Fibroblast of lung (primary cell): Measurements from ENCODE around the gene NOL4L. TPM values are rescaled to one million over a fixed set of nuclear protein-coding genes. Genes with fewer than 3 reads are reported as not detected.

Experiments
- DNase-seq, 2 donors: peaks; one replicate each; pipeline versions ENCODE4 v3.0.0 to v3.0.0-alpha.2; 2010; ENCODE audit warnings: low read depth in 2 of 2
- H2AFZ ChIP-seq: 2 replicates; pipeline ENCODE4 v1.5.1; 2012; ENCODE audit warnings: low read length, control low read depth, inconsistent platforms
- H3K27ac ChIP-seq: 2 replicates; pipeline ENCODE4 v1.5.1; 2011; ENCODE audit warnings: low read length, control low read depth; ENCODE audit not compliant: insufficient read depth
- H3K27me3 ChIP-seq: 2 replicates; pipeline ENCODE4 v1.5.1; 2011; ENCODE audit warnings: mild to moderate bottlenecking, low read length; ENCODE audit not compliant: control insufficient read depth, insufficient read depth
- H3K36me3 ChIP-seq: 2 replicates; pipeline ENCODE4 v1.5.1; 2011; ENCODE audit warnings: low read length; ENCODE audit not compliant: control insufficient read depth, insufficient read depth
- H3K4me1 ChIP-seq: 2 replicates; pipeline ENCODE4 v1.5.1; 2011; ENCODE audit warnings: low read length; ENCODE audit not compliant: control insufficient read depth, insufficient read depth; ENCODE audit errors: extremely low read depth
- H3K4me2 ChIP-seq: 2 replicates; pipeline ENCODE4 v1.5.1; 2011; ENCODE audit warnings: low read length, control low read depth; ENCODE audit not compliant: insufficient read depth; ENCODE audit errors: extremely low read depth
- H3K4me3 ChIP-seq, 4 experiments: fragments of 200-600 bp in 1 of 4; sonication (generic) in 1 of 4; replicated peaks in 1 of 4; 2 replicates each; pipeline ENCODE4 v1.5.1; 2011 to 2016; ENCODE audit warnings: low read length in 4 of 4, low read depth in 3 of 4, mild to moderate bottlenecking in 3 of 4, control low read depth in 2 of 4, inconsistent platforms in 1 of 4, mixed read lengths in 1 of 4; ENCODE audit not compliant: insufficient read depth in 1 of 4; ENCODE audit errors: control extremely low read depth in 1 of 4
- H3K79me2 ChIP-seq: 2 replicates; pipeline ENCODE4 v1.5.1; 2012; ENCODE audit warnings: mild to moderate bottlenecking, low read length, inconsistent platforms; ENCODE audit not compliant: control insufficient read depth, insufficient read depth
- H3K9ac ChIP-seq: 2 replicates; pipeline ENCODE4 v1.5.1; 2011; ENCODE audit warnings: mild to moderate bottlenecking, low read length, control low read depth; ENCODE audit not compliant: insufficient read depth
- H3K9me3 ChIP-seq: 2 replicates; pipeline ENCODE4 v1.5.1; 2012; ENCODE audit warnings: low read depth, low read length; ENCODE audit not compliant: control insufficient read depth, insufficient read depth
- H4K20me1 ChIP-seq: 2 replicates; pipeline ENCODE4 v1.5.1; 2011; ENCODE audit warnings: low read length; ENCODE audit not compliant: control insufficient read depth, insufficient read depth; ENCODE audit errors: extremely low read depth
- EZH2 ChIP-seq: IDR thresholded peaks from 2 replicates; pipeline ENCODE4 v1.5.1; 2012; ENCODE audit warnings: low read length, control low read depth, mild to moderate bottlenecking; ENCODE audit errors: missing control alignments
- polyA plus RNA-seq, 2 donors: library from polyadenylated mRNA; depleted of rRNA in 1 of 2; stranded (reverse) in 1 of 2; unstranded in 1 of 2; fragments of >200 nt; gene quantifications; 2 replicates each; pipeline ENCODE4 v1.2.1, GENCODE V29; 2011 to 2012; ENCODE audit warnings: missing spikeins in 1 of 2
- total RNA-seq: library from RNA; depleted of rRNA; stranded (reverse); fragments of >200 nt; gene quantifications from 2 replicates; pipeline ENCODE4 v1.2.1, GENCODE V29; 2014
- TF ChIP-seq, protein P1 (sequence below), 2 donors: IDR thresholded peaks in 1 of 2; conservative IDR thresholded peaks in 1 of 2; 1 replicate in 1 of 2; 2 replicates in 1 of 2; pipeline ENCODE4 v1.5.1; 2011 to 2012; ENCODE audit warnings: low read length in 2 of 2, control low read depth in 1 of 2, inconsistent platforms in 1 of 2, low read depth in 1 of 2, mild to moderate bottlenecking in 1 of 2

The NOL4L gene
- total and polyA plus RNA-seq, 2 donors (not counting 1 experiment from before 2014, with no cell fraction given): 3.2 to 4.0 TPM

DNA sequence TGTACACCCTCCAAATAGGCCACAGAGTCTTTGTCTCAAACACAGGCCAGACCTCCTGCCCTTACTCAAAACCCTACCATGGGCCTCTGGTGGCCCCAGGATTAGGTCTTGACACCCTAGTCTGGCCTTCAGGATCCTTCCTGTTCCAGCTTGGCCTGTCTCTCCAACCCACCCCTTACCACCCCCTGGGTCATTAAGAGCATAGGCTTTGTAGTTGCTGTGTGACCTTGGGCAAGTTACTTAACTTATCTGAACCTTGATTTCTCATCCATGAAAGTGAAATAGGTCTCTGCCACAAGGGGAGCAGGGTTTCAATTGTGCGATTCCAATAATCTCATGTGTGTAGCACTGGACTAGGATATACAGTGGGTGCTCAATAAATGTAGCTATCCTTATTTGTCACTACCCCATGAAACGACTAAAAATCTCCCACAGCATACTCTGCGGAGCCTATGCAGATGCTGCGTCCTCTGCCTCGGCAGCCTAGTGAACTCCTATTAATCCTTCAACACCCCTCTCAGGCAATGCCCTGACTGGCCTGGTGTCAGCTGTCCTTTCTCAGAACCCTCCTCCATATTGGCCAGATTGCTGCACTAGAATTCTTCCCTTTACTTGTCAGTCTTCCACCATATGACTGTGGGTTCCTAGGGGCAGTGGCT is 39.7 kb upstream of the NOL4L start:
- Histone ChIP-seq H3K9ac (no peak overlapping the region), H3K4me3 (no peak overlapping the region), H4K20me1 (no peaks in the 10 kb centered on the region), H3K27ac (no peak overlapping the region), H2AFZ (no peak overlapping the region), H3K9me3 (no peaks in the 10 kb centered on the region), H3K4me1 (no peaks in the 10 kb centered on the region), H3K36me3 (no peaks in the 10 kb centered on the region), H3K27me3 (peaks cover 7% of the 10 kb centered on the region), H3K4me2 (no peak overlapping the region), H3K79me2 (no peaks in the 10 kb centered on the region)
- TF ChIP-seq, protein P1, sequence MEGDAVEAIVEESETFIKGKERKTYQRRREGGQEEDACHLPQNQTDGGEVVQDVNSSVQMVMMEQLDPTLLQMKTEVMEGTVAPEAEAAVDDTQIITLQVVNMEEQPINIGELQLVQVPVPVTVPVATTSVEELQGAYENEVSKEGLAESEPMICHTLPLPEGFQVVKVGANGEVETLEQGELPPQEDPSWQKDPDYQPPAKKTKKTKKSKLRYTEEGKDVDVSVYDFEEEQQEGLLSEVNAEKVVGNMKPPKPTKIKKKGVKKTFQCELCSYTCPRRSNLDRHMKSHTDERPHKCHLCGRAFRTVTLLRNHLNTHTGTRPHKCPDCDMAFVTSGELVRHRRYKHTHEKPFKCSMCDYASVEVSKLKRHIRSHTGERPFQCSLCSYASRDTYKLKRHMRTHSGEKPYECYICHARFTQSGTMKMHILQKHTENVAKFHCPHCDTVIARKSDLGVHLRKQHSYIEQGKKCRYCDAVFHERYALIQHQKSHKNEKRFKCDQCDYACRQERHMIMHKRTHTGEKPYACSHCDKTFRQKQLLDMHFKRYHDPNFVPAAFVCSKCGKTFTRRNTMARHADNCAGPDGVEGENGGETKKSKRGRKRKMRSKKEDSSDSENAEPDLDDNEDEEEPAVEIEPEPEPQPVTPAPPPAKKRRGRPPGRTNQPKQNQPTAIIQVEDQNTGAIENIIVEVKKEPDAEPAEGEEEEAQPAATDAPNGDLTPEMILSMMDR (conservative IDR thresholded peaks at IDR 0.05 in 1 of 2, IDR thresholded peaks at IDR 0.05 in 1 of 2; ENCODE audit: low read depth in 1 of 2, low read length in 2 of 2): no peak
- TF ChIP-seq EZH2: no peak
- no peak for DNase-seq

DNA sequence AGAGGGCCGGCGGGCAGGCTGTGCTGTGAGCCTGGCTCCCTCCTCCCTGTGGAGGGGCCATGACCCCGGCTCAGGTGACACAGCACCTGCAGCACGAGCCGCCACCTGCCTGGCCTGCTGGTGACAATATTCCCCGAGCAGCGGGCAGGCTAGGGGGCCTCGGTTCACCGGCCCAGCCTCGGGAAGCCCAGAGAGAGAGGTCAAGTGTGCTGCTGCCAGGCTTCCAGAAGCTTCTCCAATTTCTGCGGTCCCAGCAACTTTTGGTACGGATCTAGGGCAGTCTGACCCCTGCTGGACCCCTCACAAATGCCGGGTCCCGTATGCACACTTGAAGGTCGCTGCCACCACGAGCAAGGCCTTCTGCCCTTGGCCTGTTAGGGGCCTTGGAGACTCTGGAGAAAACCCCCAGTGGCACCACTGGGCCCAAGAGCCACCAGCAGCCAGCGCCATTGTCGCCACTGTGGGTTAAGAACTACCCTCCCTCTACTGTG is 38.6 kb upstream of the NOL4L start:
- H3K9me3 ChIP-seq: no peaks in the 10 kb centered on the region
- H2AFZ ChIP-seq: no peak overlapping the region
- no peaks in the 10 kb centered on the region for H4K20me1 ChIP-seq
- H3K4me2 ChIP-seq: no peak overlapping the region
- no peak for DNase-seq
- TF ChIP-seq, protein P1 (conservative IDR thresholded peaks at IDR 0.05 in 1 of 2, IDR thresholded peaks at IDR 0.05 in 1 of 2; ENCODE audit: low read depth in 1 of 2, low read length in 2 of 2): no peak
- no peak for TF ChIP-seq EZH2
- H3K36me3 ChIP-seq: no peaks in the 10 kb centered on the region
- no peak overlapping the region for H3K27ac ChIP-seq
- no peak overlapping the region for H3K4me3 ChIP-seq
- no peak overlapping the region for H3K9ac ChIP-seq
- peaks cover 7% of the 10 kb centered on the region for H3K27me3 ChIP-seq
- no peaks in the 10 kb centered on the region for H3K79me2 ChIP-seq
- H3K4me1 ChIP-seq: no peaks in the 10 kb centered on the region

DNA sequence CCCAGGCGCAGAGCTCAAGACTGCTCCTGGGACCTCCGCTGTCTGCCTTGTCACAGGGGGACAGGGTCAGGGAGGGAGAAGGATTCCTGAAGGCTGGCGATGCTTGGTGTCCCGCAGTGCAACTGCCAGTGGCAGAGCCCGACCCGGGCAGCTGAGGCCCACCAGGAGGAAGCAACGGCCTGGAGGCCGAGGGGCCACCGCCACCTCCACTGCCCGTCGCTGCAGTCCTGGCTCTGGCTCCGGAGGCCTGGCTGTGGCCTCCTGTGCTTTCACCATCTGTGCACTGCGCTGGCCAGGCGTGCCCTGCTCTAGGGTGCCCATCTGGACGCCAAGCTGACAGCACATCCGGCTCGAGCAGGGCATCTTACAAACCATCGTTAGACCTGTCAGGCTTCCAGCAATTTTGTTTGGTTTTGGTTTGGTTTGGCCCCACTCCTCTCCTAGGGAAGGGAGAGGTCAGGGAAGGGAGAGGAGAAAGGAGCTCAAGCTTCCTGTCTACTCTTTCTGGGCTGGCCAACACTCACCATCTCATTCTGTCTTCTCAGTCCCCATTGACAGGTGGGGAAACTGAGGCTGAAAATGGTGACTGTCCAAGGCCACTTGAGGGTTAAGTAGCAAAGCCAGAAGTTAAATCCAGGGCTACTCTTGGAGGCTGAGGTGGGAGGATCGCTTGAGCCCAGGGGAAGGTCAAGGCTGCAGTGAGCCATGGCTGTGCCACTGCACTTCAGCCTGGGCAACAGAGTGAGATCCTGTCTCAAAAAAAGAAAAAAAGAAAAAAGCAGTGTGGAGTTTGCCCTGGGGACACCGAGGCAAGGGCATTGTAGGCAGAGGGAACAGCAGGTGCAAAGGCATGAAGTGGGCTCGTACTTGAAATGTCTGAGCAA is 37.7 kb upstream of the NOL4L start:
- H3K36me3 ChIP-seq: no peaks in the 10 kb centered on the region
- H3K4me1 ChIP-seq: no peaks in the 10 kb centered on the region
- no peak overlapping the region for H3K27ac ChIP-seq
- H3K4me3 ChIP-seq: no peak overlapping the region
- H3K4me2 ChIP-seq: no peak overlapping the region
- no peak for DNase-seq
- no peak overlapping the region for H2AFZ ChIP-seq
- TF ChIP-seq, protein P1 (conservative IDR thresholded peaks at IDR 0.05 in 1 of 2, IDR thresholded peaks at IDR 0.05 in 1 of 2; ENCODE audit: low read depth in 1 of 2, low read length in 2 of 2): no peak
- TF ChIP-seq EZH2: no peak
- H4K20me1 ChIP-seq: no peaks in the 10 kb centered on the region
- H3K27me3 ChIP-seq: peaks cover 7% of the 10 kb centered on the region
- no peaks in the 10 kb centered on the region for H3K79me2 ChIP-seq
- no peak overlapping the region for H3K9ac ChIP-seq
- H3K9me3 ChIP-seq: no peaks in the 10 kb centered on the region
